ENCODE data around the gene MAP3K20.
"Not testable (repeated sequence)": the region's sequence is repeated elsewhere in the genome, so short reads cannot be mapped to it uniquely, and the experiment has no call there.

Gene MAP3K20

DNA sequence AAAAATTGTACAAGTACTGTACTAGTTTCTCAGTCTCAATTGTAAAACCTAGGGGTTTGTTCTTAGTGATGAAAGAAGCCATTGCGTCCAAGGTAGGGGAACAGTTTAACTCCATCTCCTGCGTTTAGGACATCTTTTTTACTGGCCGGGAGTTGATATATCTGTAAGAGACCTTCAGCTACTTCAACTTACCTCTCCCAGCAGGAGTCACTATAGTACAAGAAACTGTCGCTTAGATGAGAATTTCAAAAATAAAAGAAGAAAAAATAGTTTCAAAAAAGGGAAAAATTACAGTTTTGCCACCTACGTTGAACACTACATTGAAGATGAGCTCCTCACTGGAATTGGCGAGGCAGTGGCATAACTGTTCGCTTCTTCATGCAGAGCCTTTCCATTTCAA lies 122.7 kb downstream of the MAP3K20 start:
- Histone ChIP-seq H3K9me3 (ENCODE audit: insufficient read depth, low read depth, low read length) (no peaks in the 10 kb centered on the region), H3K27me3 (ENCODE audit: insufficient read depth, low read length) (no peaks in the 10 kb centered on the region), H3K4me1 (ENCODE audit: insufficient read depth, low read length) (peaks cover 36% of the 10 kb centered on the region), H3K27ac (ENCODE audit: low read length) (no peak overlapping the region), H3K4me3 (ENCODE audit: low read length) (no peak overlapping the region), H3K36me3 (ENCODE audit: insufficient read depth, low read depth, low read length) (no peaks in the 10 kb centered on the region), H3K9ac (ENCODE audit: low read depth, low read length) (no peak overlapping the region)

DNA sequence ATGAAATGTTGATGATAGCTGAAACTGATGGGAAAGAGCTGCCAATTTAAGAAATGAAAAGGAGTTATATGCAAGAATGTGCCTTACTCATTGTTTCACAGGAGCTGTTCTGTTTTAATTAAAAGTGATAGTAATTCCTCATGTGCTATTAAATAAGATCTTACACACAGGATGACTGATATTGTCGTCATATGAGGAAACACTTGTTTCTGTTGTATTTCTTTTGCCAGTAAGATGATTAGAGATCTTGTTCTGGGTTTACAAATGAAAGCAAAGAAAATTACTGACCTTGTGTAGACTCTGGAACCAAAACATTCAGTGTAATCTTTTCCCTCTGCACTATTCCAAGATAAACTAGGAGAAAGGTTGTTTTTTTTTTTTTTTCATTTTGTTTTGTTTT lies 123.6 kb downstream of the MAP3K20 start:
- H3K27me3 ChIP-seq (ENCODE audit: insufficient read depth, low read length), result no peaks in the 10 kb centered on the region
- peaks cover 26% of the 10 kb centered on the region for H3K4me1 ChIP-seq (ENCODE audit: insufficient read depth, low read length)
- no peaks in the 10 kb centered on the region for H3K36me3 ChIP-seq (ENCODE audit: insufficient read depth, low read depth, low read length)
- no peaks in the 10 kb centered on the region for H3K9me3 ChIP-seq (ENCODE audit: insufficient read depth, low read depth, low read length)
- no peak overlapping the region for H3K9ac ChIP-seq (ENCODE audit: low read depth, low read length)
- no peak overlapping the region for H3K4me3 ChIP-seq (ENCODE audit: low read length)
- H3K27ac ChIP-seq (ENCODE audit: low read length), result no peak overlapping the region

- Histone ChIP-seq H3K9ac (ENCODE audit: low read depth, low read length) (no peak overlapping the region), H3K27me3 (ENCODE audit: insufficient read depth, low read length) (no peaks in the 10 kb centered on the region), H3K4me3 (ENCODE audit: low read length) (no peak overlapping the region), H3K4me1 (ENCODE audit: insufficient read depth, low read length) (no peaks in the 10 kb centered on the region), H3K9me3 (ENCODE audit: insufficient read depth, low read depth, low read length) (no peaks in the 10 kb centered on the region), H3K36me3 (ENCODE audit: insufficient read depth, low read depth, low read length) (no peaks in the 10 kb centered on the region), H3K27ac (ENCODE audit: low read length) (no peak overlapping the region)
Observed at GRCh38 chr2:173202570-173202969, 126.9 kb downstream of the MAP3K20 start.

GRCh38 chr2:173204316-173204715 lies 128.7 kb downstream of the MAP3K20 start:
- H3K36me3 ChIP-seq (ENCODE audit: insufficient read depth, low read depth, low read length), result no peaks in the 10 kb centered on the region
- H3K9me3 ChIP-seq (ENCODE audit: insufficient read depth, low read depth, low read length), result no peaks in the 10 kb centered on the region
- H3K4me3 ChIP-seq (ENCODE audit: low read length), result no peak overlapping the region
- no peaks in the 10 kb centered on the region for H3K27me3 ChIP-seq (ENCODE audit: insufficient read depth, low read length)
- H3K9ac ChIP-seq (ENCODE audit: low read depth, low read length), result no peak overlapping the region
- no peaks in the 10 kb centered on the region for H3K4me1 ChIP-seq (ENCODE audit: insufficient read depth, low read length)
- no peak overlapping the region for H3K27ac ChIP-seq (ENCODE audit: low read length)

- H3K9ac ChIP-seq (ENCODE audit: low read depth, low read length), result no peak overlapping the region
- H3K4me3 ChIP-seq (ENCODE audit: low read length), result no peak overlapping the region
- H3K4me1 ChIP-seq (ENCODE audit: insufficient read depth, low read length), result peaks cover 2% of the 10 kb centered on the region; the same call in 1 of the 2 replicates
- H3K27me3 ChIP-seq (ENCODE audit: insufficient read depth, low read length), result no peaks in the 10 kb centered on the region
- H3K9me3 ChIP-seq (ENCODE audit: insufficient read depth, low read depth, low read length), result no peaks in the 10 kb centered on the region
- H3K36me3 ChIP-seq (ENCODE audit: insufficient read depth, low read depth, low read length), result no peaks in the 10 kb centered on the region
- H3K27ac ChIP-seq (ENCODE audit: low read length), result no peak overlapping the region
Observed at GRCh38 chr2:173205375-173205774, 129.7 kb downstream of the MAP3K20 start.

DNA sequence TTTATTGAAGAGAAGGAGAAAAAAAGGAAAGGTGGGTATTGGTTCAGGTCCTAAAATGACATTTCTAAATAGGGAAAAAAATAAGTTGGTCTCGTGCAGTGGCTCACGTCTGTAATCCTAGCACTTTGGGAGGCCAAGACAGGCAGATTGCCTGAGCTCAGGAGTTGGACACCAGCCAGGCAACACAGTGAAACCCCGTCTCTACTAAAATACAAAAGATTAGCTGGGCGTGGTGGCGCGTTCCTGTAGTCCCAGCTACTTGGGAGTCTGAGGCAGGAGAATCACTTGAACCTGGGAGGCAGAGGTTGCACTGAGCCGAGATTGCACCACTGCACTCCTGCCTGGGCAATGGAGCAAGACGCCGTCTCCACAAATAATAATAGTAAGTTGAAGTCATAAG lies 131.5 kb downstream of the MAP3K20 start:
- H3K4me3 ChIP-seq (ENCODE audit: low read length); H3K36me3 ChIP-seq (ENCODE audit: insufficient read depth, low read depth, low read length); H3K27ac ChIP-seq (ENCODE audit: low read length); H3K9me3 ChIP-seq (ENCODE audit: insufficient read depth, low read depth, low read length); H3K27me3 ChIP-seq (ENCODE audit: insufficient read depth, low read length); H3K9ac ChIP-seq (ENCODE audit: low read depth, low read length); H3K4me1 ChIP-seq (ENCODE audit: insufficient read depth, low read length): not testable (repeated sequence)

- no peak overlapping the region for H3K27ac ChIP-seq (ENCODE audit: low read length)
- H3K9me3 ChIP-seq (ENCODE audit: insufficient read depth, low read depth, low read length), result no peaks in the 10 kb centered on the region
- no peaks in the 10 kb centered on the region for H3K36me3 ChIP-seq (ENCODE audit: insufficient read depth, low read depth, low read length)
- peaks cover 3% of the 10 kb centered on the region; the same call in 1 of the 2 replicates for H3K4me1 ChIP-seq (ENCODE audit: insufficient read depth, low read length)
- H3K9ac ChIP-seq (ENCODE audit: low read depth, low read length), result no peak overlapping the region
- H3K27me3 ChIP-seq (ENCODE audit: insufficient read depth, low read length), result no peaks in the 10 kb centered on the region
- H3K4me3 ChIP-seq (ENCODE audit: low read length), result no peak overlapping the region
Observed at GRCh38 chr2:173210270-173211196, 134.9 kb downstream of the MAP3K20 start.

DNA sequence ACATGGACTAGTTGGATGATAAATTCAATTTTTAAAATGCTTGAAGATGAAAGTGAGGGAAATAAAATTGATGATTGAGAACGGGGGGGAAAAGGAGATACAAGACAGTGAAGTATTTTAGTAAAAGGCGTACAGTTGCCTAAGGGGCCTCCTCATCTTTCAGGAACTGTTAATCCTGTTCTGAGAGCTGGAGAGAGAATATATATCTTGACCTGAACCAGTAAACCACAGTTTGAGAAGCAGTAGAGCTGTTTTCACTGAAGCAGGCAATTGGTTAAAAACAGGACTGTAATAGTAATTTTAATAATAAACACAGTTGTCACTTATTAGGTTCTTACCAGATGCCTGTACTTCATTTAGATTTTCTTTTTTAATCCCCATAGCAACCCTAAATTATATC lies 137.5 kb downstream of the MAP3K20 start:
- Histone ChIP-seq H3K27ac (ENCODE audit: low read length) (no peak overlapping the region), H3K36me3 (ENCODE audit: insufficient read depth, low read depth, low read length) (no peaks in the 10 kb centered on the region), H3K9me3 (ENCODE audit: insufficient read depth, low read depth, low read length) (no peaks in the 10 kb centered on the region), H3K4me1 (ENCODE audit: insufficient read depth, low read length) (peaks cover 13% of the 10 kb centered on the region; the same call in 1 of the 2 replicates), H3K4me3 (ENCODE audit: low read length) (no peak overlapping the region), H3K9ac (ENCODE audit: low read depth, low read length) (no peak overlapping the region), H3K27me3 (ENCODE audit: insufficient read depth, low read length) (no peaks in the 10 kb centered on the region)

DNA sequence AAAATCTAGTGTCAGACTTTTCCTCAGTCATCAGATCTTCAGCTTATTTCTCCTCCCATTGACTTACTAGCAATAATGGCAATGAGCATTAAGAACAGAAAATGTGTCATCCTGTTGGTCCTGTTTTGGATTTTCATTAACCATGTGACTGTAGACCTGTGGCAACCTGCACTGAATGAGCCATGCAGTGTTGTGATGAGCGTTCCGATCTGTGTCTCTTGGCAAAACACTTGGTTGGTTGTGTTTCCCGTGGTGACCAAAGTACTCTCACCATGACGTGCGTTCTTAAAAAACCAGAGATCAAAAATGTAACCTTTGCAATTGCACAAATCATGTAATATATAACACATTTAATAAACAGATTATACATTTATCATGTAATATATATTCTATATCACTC lies 138.6 kb downstream of the MAP3K20 start:
- Histone ChIP-seq H3K4me3 (ENCODE audit: low read length) (no peak overlapping the region), H3K9me3 (ENCODE audit: insufficient read depth, low read depth, low read length) (no peaks in the 10 kb centered on the region), H3K4me1 (ENCODE audit: insufficient read depth, low read length) (peaks cover 17% of the 10 kb centered on the region; the same call in 1 of the 2 replicates), H3K27ac (ENCODE audit: low read length) (no peak overlapping the region), H3K9ac (ENCODE audit: low read depth, low read length) (no peak overlapping the region), H3K27me3 (ENCODE audit: insufficient read depth, low read length) (no peaks in the 10 kb centered on the region), H3K36me3 (ENCODE audit: insufficient read depth, low read depth, low read length) (no peaks in the 10 kb centered on the region)

DNA sequence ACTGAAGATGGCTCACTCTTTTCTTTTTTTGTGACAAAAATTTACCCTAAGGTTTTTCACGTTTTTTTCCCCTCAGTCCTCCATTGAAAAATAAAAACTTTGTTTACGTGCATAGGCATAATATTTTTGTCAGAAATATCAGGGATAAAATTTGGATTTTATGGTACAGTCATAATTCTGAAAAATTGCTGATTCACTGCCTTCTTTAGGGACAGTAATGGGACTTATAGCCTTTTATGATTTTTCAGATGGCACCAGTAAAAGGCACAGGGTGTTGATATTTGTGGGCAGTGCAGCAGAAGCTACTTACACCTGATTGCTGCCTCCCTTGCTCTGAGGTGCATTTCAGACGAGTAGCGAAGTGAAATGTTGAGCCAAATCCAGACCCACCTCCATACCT lies 139.7 kb downstream of the MAP3K20 start:
- H3K9ac ChIP-seq (ENCODE audit: low read depth, low read length), result no peak overlapping the region
- H3K4me3 ChIP-seq (ENCODE audit: low read length), result no peak overlapping the region
- no peaks in the 10 kb centered on the region for H3K36me3 ChIP-seq (ENCODE audit: insufficient read depth, low read depth, low read length)
- H3K27me3 ChIP-seq (ENCODE audit: insufficient read depth, low read length), result no peaks in the 10 kb centered on the region
- no peaks in the 10 kb centered on the region for H3K9me3 ChIP-seq (ENCODE audit: insufficient read depth, low read depth, low read length)
- no peak overlapping the region for H3K27ac ChIP-seq (ENCODE audit: low read length)
- peaks cover 16% of the 10 kb centered on the region; the same call in 1 of the 2 replicates for H3K4me1 ChIP-seq (ENCODE audit: insufficient read depth, low read length)

GRCh38 chr2:173216051-173216450 lies 140.4 kb downstream of the MAP3K20 start:
- Histone ChIP-seq H3K27ac (ENCODE audit: low read length) (no peak overlapping the region), H3K4me3 (ENCODE audit: low read length) (no peak overlapping the region), H3K36me3 (ENCODE audit: insufficient read depth, low read depth, low read length) (no peaks in the 10 kb centered on the region), H3K4me1 (ENCODE audit: insufficient read depth, low read length) (peaks cover 15% of the 10 kb centered on the region; the same call in 1 of the 2 replicates), H3K9me3 (ENCODE audit: insufficient read depth, low read depth, low read length) (no peaks in the 10 kb centered on the region), H3K27me3 (ENCODE audit: insufficient read depth, low read length) (no peaks in the 10 kb centered on the region), H3K9ac (ENCODE audit: low read depth, low read length) (no peak overlapping the region)

- no peak overlapping the region for H3K4me3 ChIP-seq (ENCODE audit: low read length)
- no peaks in the 10 kb centered on the region for H3K9me3 ChIP-seq (ENCODE audit: insufficient read depth, low read depth, low read length)
- peaks cover 15% of the 10 kb centered on the region; the same call in 1 of the 2 replicates for H3K4me1 ChIP-seq (ENCODE audit: insufficient read depth, low read length)
- no peaks in the 10 kb centered on the region for H3K36me3 ChIP-seq (ENCODE audit: insufficient read depth, low read depth, low read length)
- H3K9ac ChIP-seq (ENCODE audit: low read depth, low read length), result no peak overlapping the region
- no peaks in the 10 kb centered on the region for H3K27me3 ChIP-seq (ENCODE audit: insufficient read depth, low read length)
- H3K27ac ChIP-seq (ENCODE audit: low read length), result no peak overlapping the region
Observed at GRCh38 chr2:173216668-173217067, 141.0 kb downstream of the MAP3K20 start.
